Measurements from ENCODE around the gene BBS9. TPM values are rescaled to one million over a fixed set of nuclear protein-coding genes. Genes with fewer than 3 reads are reported as not detected.

The BBS9 gene
- total and polyA plus RNA-seq, 2 donors (not counting 1 experiment from before 2014, with no cell fraction given) = 8.4 to 45.2 TPM

DNA sequence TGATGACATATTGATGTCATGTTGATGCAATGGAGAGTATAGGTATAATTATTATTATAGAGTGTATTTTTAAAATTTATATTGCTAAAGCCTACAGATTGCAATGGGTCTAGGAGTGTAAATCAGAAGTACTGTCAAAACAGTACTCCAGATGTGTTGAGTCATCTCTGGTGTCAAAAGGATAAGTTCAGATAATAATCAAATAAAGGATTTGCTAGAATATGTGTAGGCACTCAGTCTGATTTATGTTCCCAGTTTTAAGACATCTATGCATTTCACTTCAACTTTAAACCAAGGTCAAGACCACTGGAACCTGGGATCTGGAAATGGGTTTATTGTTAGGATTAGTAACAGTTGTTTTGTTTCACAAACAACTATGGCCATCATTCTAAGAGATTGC is 433.6 kb downstream of the BBS9 start:
- no peak for TF ChIP-seq EZH2 (IDR thresholded peaks at IDR 0.05; ENCODE audit: borderline replicate concordance, insufficient read depth, low read depth, low read length, poor library complexity, severe bottlenecking)
- TF ChIP-seq, protein P1, sequence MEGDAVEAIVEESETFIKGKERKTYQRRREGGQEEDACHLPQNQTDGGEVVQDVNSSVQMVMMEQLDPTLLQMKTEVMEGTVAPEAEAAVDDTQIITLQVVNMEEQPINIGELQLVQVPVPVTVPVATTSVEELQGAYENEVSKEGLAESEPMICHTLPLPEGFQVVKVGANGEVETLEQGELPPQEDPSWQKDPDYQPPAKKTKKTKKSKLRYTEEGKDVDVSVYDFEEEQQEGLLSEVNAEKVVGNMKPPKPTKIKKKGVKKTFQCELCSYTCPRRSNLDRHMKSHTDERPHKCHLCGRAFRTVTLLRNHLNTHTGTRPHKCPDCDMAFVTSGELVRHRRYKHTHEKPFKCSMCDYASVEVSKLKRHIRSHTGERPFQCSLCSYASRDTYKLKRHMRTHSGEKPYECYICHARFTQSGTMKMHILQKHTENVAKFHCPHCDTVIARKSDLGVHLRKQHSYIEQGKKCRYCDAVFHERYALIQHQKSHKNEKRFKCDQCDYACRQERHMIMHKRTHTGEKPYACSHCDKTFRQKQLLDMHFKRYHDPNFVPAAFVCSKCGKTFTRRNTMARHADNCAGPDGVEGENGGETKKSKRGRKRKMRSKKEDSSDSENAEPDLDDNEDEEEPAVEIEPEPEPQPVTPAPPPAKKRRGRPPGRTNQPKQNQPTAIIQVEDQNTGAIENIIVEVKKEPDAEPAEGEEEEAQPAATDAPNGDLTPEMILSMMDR (IDR thresholded peaks at IDR 0.05) = no peak
- Mint-ChIP-seq H3K27me3 (no peaks in the 10 kb centered on the region), H3K9me3 (ENCODE audit: insufficient read depth) (no peaks in the 10 kb centered on the region), H3K27ac (no peak overlapping the region), H3K4me1 (no peaks in the 10 kb centered on the region), H3K4me3 (no peak overlapping the region)
- Histone ChIP-seq H3K79me2 (ENCODE audit: control insufficient read depth, insufficient read depth, low read length) (no peaks in the 10 kb centered on the region), H3K4me2 (replicated peaks; ENCODE audit: low read depth, low read length, poor library complexity, severe bottlenecking) (no peak overlapping the region), H3K36me3 (replicated peaks in 1 of 2; ENCODE audit: control extremely low read depth in 1 of 2, control insufficient read depth in 1 of 2, extremely low read depth in 1 of 2, insufficient read depth in 2 of 2, low read length in 1 of 2) (no peaks in the 10 kb centered on the region), H3K9ac (ENCODE audit: low read length) (no peak overlapping the region), H4K20me1 (ENCODE audit: control insufficient read depth, insufficient read depth, low read length, poor library complexity, severe bottlenecking) (no peaks in the 10 kb centered on the region), H3K4me1 (ENCODE audit: control insufficient read depth in 2 of 2, insufficient read depth in 2 of 2, low read length in 2 of 2) (no peaks in the 10 kb centered on the region), H3K27ac (ENCODE audit: low read length in 2 of 2) (no peak overlapping the region), H3K9me3 (ENCODE audit: control extremely low read depth in 1 of 3, control insufficient read depth in 2 of 3, insufficient read depth in 1 of 3, low read length in 2 of 3) (no peaks in the 10 kb centered on the region), H2AFZ (ENCODE audit: insufficient read depth, low read depth, low read length, poor library complexity, severe bottlenecking) (no peak overlapping the region), H3K27me3 (replicated peaks in 1 of 4; ENCODE audit: control extremely low read depth in 1 of 4, control insufficient read depth in 3 of 4, insufficient read depth in 4 of 4, low read length in 3 of 4) (no peaks in the 10 kb centered on the region), H3K4me3 (ENCODE audit: control extremely low read depth in 1 of 5, extremely low read depth in 1 of 5, insufficient read depth in 1 of 5, low read depth in 2 of 5, low read length in 4 of 5) (no peak overlapping the region)
- no peak for ATAC-seq (ENCODE audit: low read depth)
- CTCF ChIA-PET = no interaction called here
- intact Hi-C loops (cut with micrococcal nuclease) = no loop called here
- POLR2A ChIA-PET = no interaction called here
- no peak for DNase-seq

DNA sequence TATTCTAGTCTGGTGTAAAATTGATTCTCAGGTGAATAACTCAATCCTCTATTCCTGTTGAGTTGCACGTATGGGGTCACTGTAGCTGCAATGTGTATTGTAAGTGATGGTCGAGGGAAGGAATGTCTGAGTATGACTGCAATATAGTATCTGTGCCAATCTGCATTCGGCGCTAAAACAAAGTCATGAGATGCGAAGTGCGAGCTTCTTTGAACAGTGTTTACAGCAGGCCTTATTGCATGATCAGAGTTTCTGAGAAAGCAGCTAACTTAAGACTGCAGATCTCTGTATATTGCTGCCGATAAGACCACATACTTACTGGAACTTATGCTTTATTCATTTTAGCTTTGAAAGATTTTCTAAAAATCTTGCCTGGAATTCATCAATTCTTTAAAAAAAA is 434.3 kb downstream of the BBS9 start:
- H3K9ac ChIP-seq (ENCODE audit: low read length) = no peak overlapping the region
- 93% methylated on average over 6 of the region's 7 CpGs for WGBS (ENCODE audit: insufficient coverage)
- no peaks in the 10 kb centered on the region for H3K36me3 ChIP-seq (replicated peaks in 1 of 2; ENCODE audit: control extremely low read depth in 1 of 2, control insufficient read depth in 1 of 2, extremely low read depth in 1 of 2, insufficient read depth in 2 of 2, low read length in 1 of 2)
- Mint-ChIP-seq H3K27me3 (no peaks in the 10 kb centered on the region), H3K9me3 (ENCODE audit: insufficient read depth) (no peaks in the 10 kb centered on the region), H3K27ac (no peak overlapping the region), H3K4me1 (no peaks in the 10 kb centered on the region), H3K4me3 (no peak overlapping the region)
- H4K20me1 ChIP-seq (ENCODE audit: control insufficient read depth, insufficient read depth, low read length, poor library complexity, severe bottlenecking) = no peaks in the 10 kb centered on the region
- ChIA-PET POLR2A (no interaction called here), CTCF (no interaction called here)
- no peaks in the 10 kb centered on the region for H3K4me1 ChIP-seq (ENCODE audit: control insufficient read depth in 2 of 2, insufficient read depth in 2 of 2, low read length in 2 of 2)
- DNase-seq = no peak
- H3K27me3 ChIP-seq (replicated peaks in 1 of 4; ENCODE audit: control extremely low read depth in 1 of 4, control insufficient read depth in 3 of 4, insufficient read depth in 4 of 4, low read length in 3 of 4) = no peaks in the 10 kb centered on the region
- no peak overlapping the region for H2AFZ ChIP-seq (ENCODE audit: insufficient read depth, low read depth, low read length, poor library complexity, severe bottlenecking)
- no peak overlapping the region for H3K27ac ChIP-seq (ENCODE audit: low read length in 2 of 2)
- intact Hi-C loops (cut with micrococcal nuclease) = no loop called here
- no peaks in the 10 kb centered on the region for H3K9me3 ChIP-seq (ENCODE audit: control extremely low read depth in 1 of 3, control insufficient read depth in 2 of 3, insufficient read depth in 1 of 3, low read length in 2 of 3)
- ATAC-seq (ENCODE audit: low read depth) = no peak
- H3K4me3 ChIP-seq (ENCODE audit: control extremely low read depth in 1 of 5, extremely low read depth in 1 of 5, insufficient read depth in 1 of 5, low read depth in 2 of 5, low read length in 4 of 5) = no peak overlapping the region
- TF ChIP-seq, protein P1 (IDR thresholded peaks at IDR 0.05) = no peak
- TF ChIP-seq EZH2 (IDR thresholded peaks at IDR 0.05; ENCODE audit: borderline replicate concordance, insufficient read depth, low read depth, low read length, poor library complexity, severe bottlenecking) = no peak
- H3K4me2 ChIP-seq (replicated peaks; ENCODE audit: low read depth, low read length, poor library complexity, severe bottlenecking) = no peak overlapping the region
- H3K79me2 ChIP-seq (ENCODE audit: control insufficient read depth, insufficient read depth, low read length) = no peaks in the 10 kb centered on the region

All from B cell (primary cell).